Erythroblast (primary cell): Measurements from ENCODE around the gene CAPN8.

Experiments used
- GATA1 ChIP-seq: IDR thresholded peaks from 2 replicates; pipeline ENCODE4 v1.6.1; 2011; ENCODE audit warnings: low read depth, mild to moderate bottlenecking, control low read depth, low read length, moderate library complexity
- POLR2A ChIP-seq: IDR thresholded peaks from 2 replicates; pipeline ENCODE4 v1.6.1; 2011; ENCODE audit warnings: mild to moderate bottlenecking, low read length

DNA sequence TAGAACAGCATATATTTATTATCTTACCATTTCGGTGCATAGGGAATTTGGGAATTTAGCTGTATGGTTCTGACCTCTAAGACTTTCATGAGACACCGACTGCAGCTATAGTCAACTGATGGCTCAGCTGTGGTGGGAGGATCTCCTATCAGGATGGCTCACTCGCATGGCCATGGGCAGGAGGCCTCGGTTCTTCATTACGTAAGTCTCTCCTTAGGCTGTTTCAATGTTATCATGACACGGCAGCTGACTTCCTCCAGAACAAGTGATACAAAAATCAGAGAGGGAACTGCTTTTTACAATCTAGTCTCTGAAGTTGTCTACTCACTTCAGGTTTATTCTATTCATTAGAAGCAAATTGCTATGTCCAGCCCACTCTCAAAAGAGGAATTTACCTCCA lies 13.3 kb upstream of the CAPN8 start:
- TF ChIP-seq POLR2A: no peak
- no peak for TF ChIP-seq GATA1
